Superior temporal gyrus (tissue), 1 donor: ENCODE results near the gene OAF.
A peak's percentile ranks its signal among the peaks of the same experiment; 100 is the strongest.

Experiments used
- DNase-seq: peaks from one replicate; pipeline ENCODE4 v3.0.0-alpha.2; 2016; ENCODE audit errors: extremely low spot score

The OAF gene

GRCh38 chr11:120221115-120221752, 10.4 kb downstream of the OAF start:
- DNase-seq, result no peak

- no peak for DNase-seq
Measured at GRCh38 chr11:120222916-120223315, 12.1 kb downstream of the OAF start.

- DNase-seq, result no peak
Measured at GRCh38 chr11:120223793-120224192, 13.0 kb downstream of the OAF start.

GRCh38 chr11:120224361-120224760, 13.5 kb downstream of the OAF start:
- DNase-seq, result no peak

- DNase-seq, result no peak
Measured at GRCh38 chr11:120224972-120225909, 14.4 kb downstream of the OAF start.

GRCh38 chr11:120226242-120226641, 15.4 kb downstream of the OAF start:
- DNase-seq, result no peak

- no peak for DNase-seq
Measured at GRCh38 chr11:120226714-120227113, 15.9 kb downstream of the OAF start.

- DNase-seq, result no peak
Measured at GRCh38 chr11:120227228-120227852, 16.5 kb downstream of the OAF start.

GRCh38 chr11:120228794-120229384, 18.1 kb downstream of the OAF start:
- no peak for DNase-seq

GRCh38 chr11:120229451-120230424, 18.9 kb downstream of the OAF start:
- DNase-seq, result peak; percentile 77

GRCh38 chr11:120230433-120231071, 19.7 kb downstream of the OAF start:
- no peak for DNase-seq

GRCh38 chr11:120231963-120232362, 21.1 kb downstream of the OAF start:
- DNase-seq, result no peak

GRCh38 chr11:120233207-120233803, 22.5 kb downstream of the OAF start:
- no peak for DNase-seq

GRCh38 chr11:120235024-120235628, 24.3 kb downstream of the OAF start:
- DNase-seq, result no peak

- no peak for DNase-seq
Measured at GRCh38 chr11:120236169-120237107, 25.6 kb downstream of the OAF start.

GRCh38 chr11:120238968-120239620, 28.3 kb downstream of the OAF start:
- no peak for DNase-seq

- DNase-seq, result no peak
Measured at GRCh38 chr11:120239713-120240640, 29.1 kb downstream of the OAF start, which contains the start of gene POU2F3. Gene POU2F3, plus strand, starts transcription at chr11:120240140. Its CDS starts 204 bp downstream, at chr11:120240344.
